ENCODE measurements around the gene TMEM45B. TPM values are rescaled to one million over a fixed set of nuclear protein-coding genes. Genes with fewer than 3 reads are reported as not detected.
"Not testable (repeated sequence)": the region's sequence is repeated elsewhere in the genome, so short reads cannot be mapped to it uniquely, and the experiment has no call there.

TMEM45B gene
- total and polyA plus RNA-seq, 2 of the 13 experiments (the other 11 are each of a cell fraction or from before 2014, with no cell fraction given) = 29.1 to 181 TPM

DNA sequence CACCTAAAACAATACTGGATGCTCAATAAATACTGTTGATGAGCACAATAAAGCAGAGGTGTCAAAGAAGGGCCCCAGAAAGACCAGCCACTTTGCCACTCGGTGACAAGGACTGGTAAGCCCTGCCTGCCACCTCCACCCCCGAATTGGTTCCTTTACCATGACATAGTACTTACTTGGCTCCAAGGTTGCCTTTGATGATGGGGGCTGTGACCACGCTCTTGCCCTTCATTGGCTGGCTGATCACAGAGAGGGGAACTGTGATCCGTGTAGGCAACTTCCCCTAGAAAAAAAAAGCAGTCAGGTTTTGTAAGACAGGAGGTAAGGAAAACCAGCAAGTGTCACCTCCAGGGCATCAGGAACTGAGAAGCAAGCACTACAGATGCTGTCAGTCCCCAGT lies 50.1 kb downstream of the TMEM45B start (continued):
- TF ChIP-seq MAF1 (CRISPR knock-in tag; IDR thresholded peaks at IDR 0.05; ENCODE audit: borderline replicate concordance) (no peak), ZNF713 (CRISPR knock-in tag; IDR thresholded peaks at IDR 0.05) (no peak)
- TF ChIP-seq, protein P1, sequence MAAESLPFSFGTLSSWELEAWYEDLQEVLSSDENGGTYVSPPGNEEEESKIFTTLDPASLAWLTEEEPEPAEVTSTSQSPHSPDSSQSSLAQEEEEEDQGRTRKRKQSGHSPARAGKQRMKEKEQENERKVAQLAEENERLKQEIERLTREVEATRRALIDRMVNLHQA (CRISPR knock-in tag; IDR thresholded peaks at IDR 0.05) = no peak
- TF ChIP-seq, protein P2, sequence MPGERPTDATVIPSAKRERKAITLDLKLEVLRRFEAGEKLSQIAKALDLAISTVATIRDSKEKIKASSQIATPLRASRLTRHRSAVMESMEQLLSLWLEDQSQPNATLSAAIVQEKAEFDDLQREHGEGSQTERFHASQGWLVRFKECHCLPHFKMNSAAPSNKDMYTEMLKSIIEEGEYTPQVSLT (CRISPR knock-in tag; IDR thresholded peaks at IDR 0.05; ENCODE audit: borderline replicate concordance, low read depth) = no peak

DNA sequence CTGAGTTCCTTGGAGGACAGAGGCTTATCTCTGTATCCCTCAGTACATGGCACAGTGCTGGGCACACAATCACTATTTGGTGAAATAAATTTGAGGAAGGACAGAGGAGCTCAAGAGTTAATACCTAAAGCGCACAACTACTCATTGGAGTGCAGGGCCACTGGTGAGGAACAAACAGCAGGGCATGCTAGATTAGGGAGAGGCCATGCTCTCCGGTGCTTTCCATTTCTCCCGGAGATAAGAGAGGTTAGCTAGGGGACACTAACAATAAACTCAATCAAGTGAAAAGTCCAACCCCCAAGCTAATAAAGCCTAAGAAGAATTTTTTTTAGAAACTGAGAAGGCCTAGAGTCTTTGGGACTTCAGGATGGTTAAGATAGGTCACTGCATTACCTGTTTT lies 50.7 kb downstream of the TMEM45B start:
- no peak overlapping the region for H2AFZ ChIP-seq (ENCODE audit: low read length)
- H3K36me3 ChIP-seq (replicated peaks in 1 of 2; ENCODE audit: control insufficient read depth in 1 of 2, insufficient read depth in 2 of 2, low read length in 2 of 2) = peaks cover 41 to 66% of the 10 kb centered on the region in 2 experiments
- 0 out of 2 replicates have a peak, but pooled peaks have one; percentile 4 for TF ChIP-seq POLR2AphosphoS5 (IDR thresholded peaks at IDR 0.05; ENCODE audit: low read depth, low read length)
- TF ChIP-seq XBP1 (CRISPR knock-in tag; IDR thresholded peaks at IDR 0.05) = no peak
- no peaks in the 10 kb centered on the region for H3K9me3 ChIP-seq (ENCODE audit: low read length)
- DNase-seq (ENCODE audit: low spot score) (no peak), ATAC-seq (no peak), FAIRE-seq (no peak)
- peaks cover 26% of the 10 kb centered on the region for H3K4me1 ChIP-seq (ENCODE audit: insufficient read depth, low read length)
- no peaks in the 10 kb centered on the region for H4K20me1 ChIP-seq (ENCODE audit: insufficient read depth, low read length)
- H3K27ac ChIP-seq (ENCODE audit: extremely low read length, insufficient read depth, low read length) = no peak overlapping the region
- no TSS peak for BruUV-seq (replicated peaks)
- H3K4me2 ChIP-seq (ENCODE audit: low read depth, low read length) = no peak overlapping the region
- H3K9ac ChIP-seq (ENCODE audit: insufficient read depth, low read depth, low read length) = no peak overlapping the region
- intact Hi-C loops (cut with micrococcal nuclease; ENCODE audit: unreplicated experiment) (no loop called here), in situ Hi-C loops (cut with HindIII; ENCODE audit: extremely low pct_ligation_motif_present, low pct_unique_long_range_greater_than_20kb) (no loop called here)
- no peaks in the 10 kb centered on the region for H3K79me2 ChIP-seq (ENCODE audit: insufficient read depth, low read length)
- WGBS (ENCODE audit: low lambda C conversion rate) = 97% methylated on average over 3 of the region's 3 CpGs
- ChIA-PET CTCF (ENCODE audit: low intra/inter-chr PET ratio, low total read pairs) (no interaction called here), POLR2A (no interaction called here)
- no peak overlapping the region for H3K4me3 ChIP-seq (replicated peaks in 1 of 3; ENCODE audit: insufficient read depth in 1 of 3, low read depth in 2 of 3, low read length in 3 of 3)
- H3K27me3 ChIP-seq (ENCODE audit: control insufficient read depth in 1 of 2, insufficient read depth in 2 of 2, low read length in 2 of 2) = no peaks in the 10 kb centered on the region

DNA sequence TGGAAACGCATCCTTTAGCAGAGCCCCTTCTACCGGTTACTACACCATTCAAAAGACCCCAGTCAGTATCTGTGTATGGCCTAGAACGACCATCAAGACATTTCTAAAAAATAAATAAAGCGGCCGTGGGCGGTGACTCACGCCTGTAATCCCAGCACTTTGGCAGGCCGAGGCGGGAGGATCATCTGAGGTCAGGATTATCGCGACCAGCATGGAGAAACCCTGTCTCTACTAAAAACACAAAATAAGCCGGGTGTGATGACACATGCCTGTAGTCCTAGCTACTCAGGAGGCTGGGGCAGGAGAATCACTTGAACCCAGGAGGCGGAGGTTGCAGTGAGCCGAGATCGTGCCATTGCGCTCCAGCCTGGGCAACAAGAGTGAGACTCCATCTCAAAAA lies 53.0 kb downstream of the TMEM45B start:
- BruUV-seq (replicated peaks) = not testable (repeated sequence)

More for the DNA sequence above, 53.0 kb downstream of the TMEM45B start:
- FAIRE-seq; H3K4me1 ChIP-seq (ENCODE audit: insufficient read depth, low read length); H3K79me2 ChIP-seq (ENCODE audit: insufficient read depth, low read length); DNase-seq (ENCODE audit: low spot score); CTCF ChIA-PET (ENCODE audit: low intra/inter-chr PET ratio, low total read pairs); H3K4me3 ChIP-seq (replicated peaks in 1 of 3; ENCODE audit: insufficient read depth in 1 of 3, low read depth in 2 of 3, low read length in 3 of 3); H4K20me1 ChIP-seq (ENCODE audit: insufficient read depth, low read length); H3K9me3 ChIP-seq (ENCODE audit: low read length); H3K9ac ChIP-seq (ENCODE audit: insufficient read depth, low read depth, low read length); H3K4me2 ChIP-seq (ENCODE audit: low read depth, low read length); H2AFZ ChIP-seq (ENCODE audit: low read length); H3K27ac ChIP-seq (ENCODE audit: extremely low read length, insufficient read depth, low read length); in situ Hi-C loops (cut with HindIII; ENCODE audit: extremely low pct_ligation_motif_present, low pct_unique_long_range_greater_than_20kb); ATAC-seq; H3K27me3 ChIP-seq (ENCODE audit: control insufficient read depth in 1 of 2, insufficient read depth in 2 of 2, low read length in 2 of 2); POLR2A ChIA-PET; intact Hi-C loops (cut with micrococcal nuclease; ENCODE audit: unreplicated experiment): not testable (repeated sequence)
- 91% methylated on average over 16 of the region's 16 CpGs for WGBS (ENCODE audit: low lambda C conversion rate)
- H3K36me3 ChIP-seq (replicated peaks in 1 of 2; ENCODE audit: control insufficient read depth in 1 of 2, insufficient read depth in 2 of 2, low read length in 2 of 2) = peaks cover 51 to 87% of the 10 kb centered on the region in 2 experiments
- TF ChIP-seq, protein P3, sequence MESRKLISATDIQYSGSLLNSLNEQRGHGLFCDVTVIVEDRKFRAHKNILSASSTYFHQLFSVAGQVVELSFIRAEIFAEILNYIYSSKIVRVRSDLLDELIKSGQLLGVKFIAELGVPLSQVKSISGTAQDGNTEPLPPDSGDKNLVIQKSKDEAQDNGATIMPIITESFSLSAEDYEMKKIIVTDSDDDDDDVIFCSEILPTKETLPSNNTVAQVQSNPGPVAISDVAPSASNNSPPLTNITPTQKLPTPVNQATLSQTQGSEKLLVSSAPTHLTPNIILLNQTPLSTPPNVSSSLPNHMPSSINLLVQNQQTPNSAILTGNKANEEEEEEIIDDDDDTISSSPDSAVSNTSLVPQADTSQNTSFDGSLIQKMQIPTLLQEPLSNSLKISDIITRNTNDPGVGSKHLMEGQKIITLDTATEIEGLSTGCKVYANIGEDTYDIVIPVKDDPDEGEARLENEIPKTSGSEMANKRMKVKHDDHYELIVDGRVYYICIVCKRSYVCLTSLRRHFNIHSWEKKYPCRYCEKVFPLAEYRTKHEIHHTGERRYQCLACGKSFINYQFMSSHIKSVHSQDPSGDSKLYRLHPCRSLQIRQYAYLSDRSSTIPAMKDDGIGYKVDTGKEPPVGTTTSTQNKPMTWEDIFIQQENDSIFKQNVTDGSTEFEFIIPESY (CRISPR knock-in tag; IDR thresholded peaks at IDR 0.05) = 0 out of 2 replicates have a peak, but pooled peaks have one; percentile 11
